Occipital lobe (tissue), 2 donors: ENCODE data around the gene LPO. TPM values are rescaled to one million over a fixed set of nuclear protein-coding genes. Genes with fewer than 3 reads are reported as not detected.

Source experiments
- DNase-seq: peaks from one replicate; lab custom pipeline; 2025; lab: John Stamatoyannopoulos, UW
- total RNA-seq: library from RNA; depleted of rRNA; stranded (reverse); fragments of >200 nt; gene quantifications from one replicate; pipeline ENCODE4 v1.2.3, GENCODE V29; 2014

LPO gene
- total RNA-seq, 1 donor from 2014 or later, result not detected

GRCh38 chr17:58303971-58304749 lies 65.8 kb downstream of the LPO start:
- DNase-seq, result no peak

GRCh38 chr17:58304750-58305486 lies 66.5 kb downstream of the LPO start:
- no peak for DNase-seq

- no peak for DNase-seq
Measured at GRCh38 chr17:58305626-58306025, 67.2 kb downstream of the LPO start.

GRCh38 chr17:58306131-58306951 lies 68.0 kb downstream of the LPO start:
- no peak for DNase-seq

GRCh38 chr17:58307468-58308172 lies 69.2 kb downstream of the LPO start:
- no peak for DNase-seq

GRCh38 chr17:58308173-58308984 lies 70.0 kb downstream of the LPO start:
- no peak for DNase-seq

GRCh38 chr17:58308985-58309917 lies 70.9 kb downstream of the LPO start:
- no peak for DNase-seq

GRCh38 chr17:58309918-58310259 lies 71.5 kb downstream of the LPO start:
- no peak for DNase-seq

- DNase-seq, result no peak
Measured at GRCh38 chr17:58310511-58311428, 72.4 kb downstream of the LPO start.

GRCh38 chr17:58311429-58311894 lies 73.1 kb downstream of the LPO start:
- DNase-seq, result no peak

- no peak for DNase-seq
Measured at GRCh38 chr17:58312021-58312630, 73.7 kb downstream of the LPO start.

- DNase-seq, result no peak
Measured at GRCh38 chr17:58312829-58313228, 74.4 kb downstream of the LPO start.

- DNase-seq, result no peak
Measured at GRCh38 chr17:58313815-58314705, 75.7 kb downstream of the LPO start.

- DNase-seq, result no peak
Measured at GRCh38 chr17:58314706-58315015, 76.3 kb downstream of the LPO start.

- no peak for DNase-seq
Measured at GRCh38 chr17:58315281-58315711, 76.9 kb downstream of the LPO start.

- DNase-seq, result no peak
Measured at GRCh38 chr17:58315750-58316149, 77.4 kb downstream of the LPO start.
